HepG2 (cell line): ENCODE results near the gene LTA4H. TPM values are rescaled to one million over a fixed set of nuclear protein-coding genes. Genes with fewer than 3 reads are reported as not detected.

Experiments
- ATAC-seq: fragments of 200-7000 bp; cut with Tn5 transposase; 3 replicates; pipeline ENCODE4 v1.9.1; 2020; ENCODE audit warnings: mild to moderate bottlenecking, moderate library complexity
- BruUV-seq: library from RNA; stranded (reverse); fragments of 400-500 nt; replicated peaks from 2 replicates; lab custom pipeline; 2021; lab: Mats Ljungman, UMichigan
- CTCF ChIA-PET: fragments of 300-600 bp; formaldehyde crosslinking; extraction: SDS; loops from one replicate; lab custom pipeline; 2021; ENCODE audit warnings: low total read pairs, inconsistent platforms, low intra/inter-chr PET ratio; lab: Yijun Ruan, JAX
- POLR2A ChIA-PET: fragments of 350-600 bp; sonication (Branson Sonifier 250); formaldehyde crosslinking; loops from one replicate; lab custom pipeline; 2020; ENCODE audit warnings: antibody characterized with exemption, inconsistent platforms; lab: Yijun Ruan, JAX
- DNase-seq: peaks from one replicate; pipeline ENCODE4 v3.0.0-alpha.2; 2015; ENCODE audit warnings: low spot score
- FAIRE-seq: peaks from 3 replicates; lab custom pipeline; 2011; peaks lifted over from hg19 to GRCh38; lab: Jason Lieb, UNC
- H2AFZ ChIP-seq: one replicate; pipeline ENCODE4 v1.6.1; 2011; ENCODE audit warnings: low read length, inconsistent platforms
- H3K27ac ChIP-seq: fragments of 300-600 bp; 3 replicates; pipeline ENCODE4 v1.8.0; 2011; ENCODE audit warnings: mixed run types, mild to moderate bottlenecking, mixed read lengths, low read length, inconsistent platforms; ENCODE audit not compliant: insufficient read depth; ENCODE audit errors: extremely low read length
- H3K27me3 ChIP-seq, 2 experiments: fragments of 200-600 bp in 1 of 2; 2 replicates in 1 of 2; 3 replicates in 1 of 2; pipeline versions ENCODE4 v1.6.0 to v1.8.0; 2011; ENCODE audit warnings: low read length in 2 of 2, mild to moderate bottlenecking in 2 of 2, moderate library complexity in 2 of 2, inconsistent platforms in 1 of 2; ENCODE audit not compliant: insufficient read depth in 2 of 2, control insufficient read depth in 1 of 2
- H3K36me3 ChIP-seq, 2 experiments: fragments of 200-600 bp in 1 of 2; replicated peaks in 1 of 2; 2 replicates in 1 of 2; 3 replicates in 1 of 2; pipeline versions ENCODE4 v1.5.1 to v1.8.0; 2011; ENCODE audit warnings: low read length in 2 of 2, inconsistent platforms in 1 of 2; ENCODE audit not compliant: insufficient read depth in 2 of 2, control insufficient read depth in 1 of 2
- H3K4me1 ChIP-seq: 2 replicates; pipeline ENCODE4 v1.5.1; 2012; ENCODE audit warnings: low read length, inconsistent platforms; ENCODE audit not compliant: insufficient read depth
- H3K4me2 ChIP-seq: 2 replicates; pipeline ENCODE4 v1.6.0; 2011; ENCODE audit warnings: low read depth, low read length, inconsistent platforms
- H3K4me3 ChIP-seq, 3 experiments: fragments of 200-600 bp in 1 of 3; sonication (generic), shearing (Covaris generic) in 1 of 3; replicated peaks in 1 of 3; 2 replicates each; pipeline ENCODE4 v1.5.1; 2011 to 2016; ENCODE audit warnings: low read length in 3 of 3, inconsistent platforms in 2 of 3, low read depth in 2 of 3, mild to moderate bottlenecking in 2 of 3, control low read depth in 1 of 3, mixed read lengths in 1 of 3; ENCODE audit not compliant: insufficient read depth in 1 of 3
- H3K79me2 ChIP-seq: one replicate; pipeline ENCODE4 v1.6.1; 2011; ENCODE audit warnings: low read length, inconsistent platforms; ENCODE audit not compliant: insufficient read depth
- H3K9ac ChIP-seq: 2 replicates; pipeline ENCODE4 v1.6.0; 2011; ENCODE audit warnings: mild to moderate bottlenecking, low read depth, low read length, inconsistent platforms; ENCODE audit not compliant: insufficient read depth
- H3K9me3 ChIP-seq: 2 replicates; pipeline ENCODE4 v1.5.1; 2012; ENCODE audit warnings: mild to moderate bottlenecking, low read length
- H4K20me1 ChIP-seq: 2 replicates; pipeline ENCODE4 v1.6.0; 2011; ENCODE audit warnings: inconsistent platforms, mild to moderate bottlenecking, low read length, moderate library complexity; ENCODE audit not compliant: insufficient read depth
- HOXA9 ChIP-seq: sonication (generic); formaldehyde crosslinking; IDR thresholded peaks from 2 replicates; pipeline ENCODE4 v1.8.1; 2022; ENCODE audit warnings: missing genetic modification reagents, mild to moderate bottlenecking, moderate library complexity, borderline replicate concordance
- NFIC ChIP-seq: IDR thresholded peaks from 2 replicates; pipeline ENCODE4 v1.6.1; 2012; ENCODE audit warnings: mild to moderate bottlenecking, low read length, inconsistent platforms
- PHF20 ChIP-seq: sonication (generic); formaldehyde crosslinking; IDR thresholded peaks from 2 replicates; pipeline ENCODE4 v1.5.0; 2020; ENCODE audit warnings: mild to moderate bottlenecking, missing genetic modification reagents
- SATB2 ChIP-seq: sonication (generic); formaldehyde crosslinking; IDR thresholded peaks from 2 replicates; pipeline ENCODE4 v1.5.0; 2020; ENCODE audit warnings: missing genetic modification reagents
- SMC3 ChIP-seq: IDR thresholded peaks from 2 replicates; pipeline ENCODE4 v1.6.1; 2011; ENCODE audit warnings: low read length, improper control_type of control experiment
- STAG1 ChIP-seq: sonication (generic); formaldehyde crosslinking; IDR thresholded peaks from 2 replicates; pipeline ENCODE4 v1.4.0; 2020; ENCODE audit warnings: missing genetic modification reagents
- WGBS: methylation state at CpG from one replicate; pipeline ENCODE4 v1.1.6; 2017; ENCODE audit warnings: low lambda C conversion rate; 5-methylcytosine and 5-hydroxymethylcytosine counted together
- in situ Hi-C: cut with HindIII; loops from 2 replicates; pipeline ENCODE4 v1.10.0; 2017; ENCODE audit warnings: low pct_unique_long_range_greater_than_20kb; ENCODE audit not compliant: extremely low pct_ligation_motif_present
- intact Hi-C: fragments of 100-400 bp; cut with micrococcal nuclease; formaldehyde crosslinking; loops from one replicate; pipeline ENCODE4 v1.10.0; 2022; ENCODE audit not compliant: unreplicated experiment
- polyA plus RNA-seq, 8 experiments: library from polyadenylated mRNA; depleted of rRNA in 3 of 8; stranded (reverse) in 7 of 8; unstranded in 1 of 8; fragments of >200 nt; fragmentation: Illumina TruSeq in 4 of 8; extraction: Trizol in 4 of 8; gene quantifications; 2 replicates each; pipeline versions ENCODE4 v1.2.1 to v1.2.3, GENCODE V29; 2011 to 2016; ENCODE audit warnings: low read depth in 4 of 8, missing spikeins in 1 of 8, mixed read lengths in 1 of 8; ENCODE audit not compliant: insufficient read depth in 1 of 8
- total RNA-seq, 5 experiments: library from RNA; depleted of rRNA; stranded (reverse); fragments of >200 nt; fragmentation: Illumina TruSeq; extraction: Trizol; gene quantifications; 2 replicates each; pipeline ENCODE4 v1.2.3, GENCODE V29; 2016; ENCODE audit warnings: low read depth in 1 of 5
- TF ChIP-seq, protein P1 (sequence below): sonication (generic); formaldehyde crosslinking; IDR thresholded peaks from 2 replicates; pipeline ENCODE4 v1.4.0; 2020; ENCODE audit warnings: mild to moderate bottlenecking, missing genetic modification reagents
- TF ChIP-seq, protein P2 (sequence below): sonication (generic); formaldehyde crosslinking; IDR thresholded peaks from 2 replicates; pipeline ENCODE4 v1.5.0; 2020; ENCODE audit warnings: mild to moderate bottlenecking, missing genetic modification reagents, moderate library complexity

The LTA4H gene
- total and polyA plus RNA-seq, 2 of the 13 experiments (the other 11 are each of a cell fraction or from before 2014, with no cell fraction given): 87.5 to 90.4 TPM

DNA sequence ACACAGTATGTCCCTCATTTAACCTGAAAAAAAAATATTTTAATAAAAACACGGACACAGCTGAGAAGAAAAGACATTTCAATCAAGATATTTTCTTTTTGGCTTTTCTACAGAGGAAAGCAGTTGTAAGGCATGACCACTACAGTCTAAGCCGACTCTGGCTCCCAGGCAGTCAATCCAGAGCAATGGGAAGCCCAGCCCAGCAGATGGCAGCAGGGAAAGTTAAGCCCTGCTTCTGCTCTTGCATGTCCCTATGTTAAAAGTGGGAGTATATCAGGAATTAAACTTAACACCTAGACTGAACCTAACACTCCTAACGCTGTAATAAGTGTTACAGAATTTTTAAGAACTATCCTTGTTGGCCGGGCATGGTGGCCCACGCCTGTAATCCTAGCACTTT, 19.7 kb downstream of the LTA4H start:
- Histone ChIP-seq H3K36me3 (peaks cover 12 to 49% of the 10 kb centered on the region in 2 experiments), H3K4me3 (no peak overlapping the region), H3K79me2 (no peaks in the 10 kb centered on the region), H3K9me3 (no peaks in the 10 kb centered on the region), H3K9ac (no peak overlapping the region), H3K27me3 (no peaks in the 10 kb centered on the region), H3K27ac (no peak overlapping the region), H2AFZ (no peak overlapping the region), H3K4me2 (no peak overlapping the region)
- CTCF ChIA-PET: interaction anchor here (1.6 kb wide), 1 partner anchor 501 kb away, joined by 6 read pairs; no protein-coding TSS in a partner anchor
- no TSS peak for BruUV-seq
- in situ Hi-C loops: no loop called here
- peak; percentile 84 for ATAC-seq
- DNase-seq: no peak
- TF ChIP-seq PHF20 (CRISPR knock-in tag): no peak
- TF ChIP-seq SMC3: peak; percentile 62
- TF ChIP-seq NFIC: no peak
- TF ChIP-seq, protein P1, sequence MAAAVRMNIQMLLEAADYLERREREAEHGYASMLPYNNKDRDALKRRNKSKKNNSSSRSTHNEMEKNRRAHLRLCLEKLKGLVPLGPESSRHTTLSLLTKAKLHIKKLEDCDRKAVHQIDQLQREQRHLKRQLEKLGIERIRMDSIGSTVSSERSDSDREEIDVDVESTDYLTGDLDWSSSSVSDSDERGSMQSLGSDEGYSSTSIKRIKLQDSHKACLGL: no peak
- TF ChIP-seq STAG1 (CRISPR knock-in tag): peak; percentile 45
- no peak for TF ChIP-seq HOXA9 (CRISPR knock-in tag)
- TF ChIP-seq, protein P2, sequence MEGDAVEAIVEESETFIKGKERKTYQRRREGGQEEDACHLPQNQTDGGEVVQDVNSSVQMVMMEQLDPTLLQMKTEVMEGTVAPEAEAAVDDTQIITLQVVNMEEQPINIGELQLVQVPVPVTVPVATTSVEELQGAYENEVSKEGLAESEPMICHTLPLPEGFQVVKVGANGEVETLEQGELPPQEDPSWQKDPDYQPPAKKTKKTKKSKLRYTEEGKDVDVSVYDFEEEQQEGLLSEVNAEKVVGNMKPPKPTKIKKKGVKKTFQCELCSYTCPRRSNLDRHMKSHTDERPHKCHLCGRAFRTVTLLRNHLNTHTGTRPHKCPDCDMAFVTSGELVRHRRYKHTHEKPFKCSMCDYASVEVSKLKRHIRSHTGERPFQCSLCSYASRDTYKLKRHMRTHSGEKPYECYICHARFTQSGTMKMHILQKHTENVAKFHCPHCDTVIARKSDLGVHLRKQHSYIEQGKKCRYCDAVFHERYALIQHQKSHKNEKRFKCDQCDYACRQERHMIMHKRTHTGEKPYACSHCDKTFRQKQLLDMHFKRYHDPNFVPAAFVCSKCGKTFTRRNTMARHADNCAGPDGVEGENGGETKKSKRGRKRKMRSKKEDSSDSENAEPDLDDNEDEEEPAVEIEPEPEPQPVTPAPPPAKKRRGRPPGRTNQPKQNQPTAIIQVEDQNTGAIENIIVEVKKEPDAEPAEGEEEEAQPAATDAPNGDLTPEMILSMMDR (CRISPR knock-in tag): peak; percentile 49
- no peak for TF ChIP-seq SATB2
- TF ChIP-seq, all 625 proteins: peak for 3
- Histone ChIP-seq H4K20me1 (no peaks in the 10 kb centered on the region), H3K4me1 (no peaks in the 10 kb centered on the region)
- FAIRE-seq: peak; percentile 59
- POLR2A ChIA-PET: no interaction called here
- intact Hi-C loops: loop anchor here (5.0 kb wide), 1 partner anchor 202 kb away; no protein-coding TSS in a partner anchor
- 89% methylated on average over 5 of the region's 5 CpGs for WGBS
